HTERT RPE-1 (cell line): ENCODE data around the gene KRT33A.
"Not testable (repeated sequence)": the region's sequence is repeated elsewhere in the genome, so short reads cannot be mapped to it uniquely, and the experiment has no call there.

Experiments used
- in situ Hi-C: fragments of 300-500 bp; cut with MboI; formaldehyde crosslinking; loops from 4 replicates; pipeline ENCODE4 v1.14.3; 2020; ENCODE audit warnings: low sequenced_read_pairs

Gene KRT33A

DNA sequence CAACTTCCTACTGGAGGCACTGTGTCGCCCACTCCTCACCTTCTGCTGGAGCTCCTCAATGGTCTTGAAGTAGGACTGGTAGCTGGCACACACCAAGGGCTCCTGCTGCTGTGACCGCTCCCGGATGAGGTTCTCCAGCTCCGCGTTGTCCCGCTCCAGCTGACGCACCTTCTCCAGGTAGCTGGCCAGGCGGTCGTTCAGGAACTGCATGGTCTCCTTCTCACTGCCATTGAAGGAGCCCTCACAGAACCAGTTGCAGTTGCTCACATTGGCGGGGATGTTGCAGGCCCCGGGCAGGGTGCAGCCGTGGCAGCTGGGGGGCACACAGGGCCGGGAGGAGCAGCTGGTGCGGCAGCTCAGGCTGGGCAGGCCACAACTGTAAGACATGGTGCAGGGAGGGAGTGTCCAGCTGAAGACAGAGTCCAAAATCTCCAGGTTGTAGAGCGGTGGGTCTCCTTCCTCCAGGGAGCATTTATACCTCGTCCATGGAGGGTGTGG is at the start of gene KRT33A:
Gene KRT33A (minus strand): TSS at position 448 of the 498 bp plus-strand sequence. CDS start 61 bp downstream, at position 387.
- in situ Hi-C loops, result not testable (repeated sequence)

DNA sequence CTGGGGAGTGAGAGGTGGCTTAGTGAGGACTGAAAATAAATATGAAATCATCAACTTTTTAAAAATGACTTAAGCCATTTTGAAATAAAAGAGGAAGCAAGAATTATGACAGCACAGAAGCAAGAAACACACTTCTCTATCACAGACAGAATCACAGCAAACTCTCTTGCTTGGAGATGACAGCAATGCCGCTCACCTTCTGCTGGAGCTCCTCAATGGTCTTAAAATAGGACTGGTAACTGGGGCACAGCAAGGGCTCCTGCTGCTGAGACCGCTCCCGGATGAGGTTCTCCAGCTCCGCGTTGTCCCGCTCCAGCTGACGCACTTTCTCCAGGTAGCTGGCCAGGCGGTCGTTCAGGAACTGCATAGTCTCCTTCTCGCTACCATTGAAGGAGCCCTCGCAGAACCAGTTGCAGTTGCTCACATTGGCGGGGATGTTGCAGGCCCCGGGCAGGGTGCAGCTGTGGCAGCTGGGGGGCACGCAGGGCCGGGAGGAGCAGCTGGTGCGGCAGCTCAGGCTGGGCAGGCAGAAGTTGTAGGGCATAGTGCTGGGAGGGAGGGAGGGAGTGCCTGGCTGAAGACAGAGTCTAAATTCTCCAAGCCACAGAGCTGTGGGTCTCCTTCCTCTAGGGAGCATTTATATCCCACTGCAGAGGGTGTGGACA is 46.5 kb upstream of the KRT33A start, which contains the start of gene KRT31:
Gene KRT31 (minus strand): TSS at position 613 of the 665 bp plus-strand sequence. CDS start 69 bp downstream, at position 544.
- in situ Hi-C loops, result no loop called here

DNA sequence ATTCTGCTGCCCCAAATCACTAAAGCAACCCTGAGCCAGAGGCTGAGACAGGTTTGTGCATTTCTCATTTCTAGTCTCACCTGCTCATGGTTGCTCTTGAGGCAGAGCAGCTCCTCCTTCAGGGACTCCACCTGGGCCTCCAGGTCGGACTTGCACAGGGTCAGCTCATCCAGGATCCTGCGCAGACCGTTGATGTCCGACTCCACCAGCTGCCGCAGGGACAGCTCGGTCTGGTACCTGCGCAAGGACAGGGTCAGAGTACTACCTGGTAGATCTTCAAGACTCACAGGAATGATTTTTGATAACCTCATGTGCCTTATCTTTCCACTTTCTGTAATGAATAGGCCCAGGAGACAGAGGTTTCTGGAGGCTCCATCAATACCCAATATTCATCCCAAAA is 45.7 kb upstream of the KRT33A start:
- in situ Hi-C loops, result no loop called here

DNA sequence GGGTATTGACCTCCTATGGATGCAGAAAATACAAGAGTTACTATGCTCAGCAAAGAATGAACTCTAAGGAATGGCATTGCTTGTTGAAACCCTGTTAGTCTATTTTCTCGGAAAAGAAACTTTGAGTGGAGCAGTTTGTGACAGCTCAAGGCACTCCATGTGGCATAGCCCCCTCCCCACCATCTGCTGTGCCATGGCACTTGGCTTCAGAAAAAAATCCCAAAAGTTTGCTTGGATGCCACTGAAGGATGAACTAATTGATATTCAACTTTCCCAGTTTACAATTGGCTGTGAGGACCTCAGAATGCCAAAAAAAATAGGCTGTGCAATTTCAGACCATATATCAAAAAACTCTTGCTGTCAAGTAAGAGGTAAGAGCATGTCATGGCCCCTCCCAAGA is 45.0 kb upstream of the KRT33A start:
- in situ Hi-C loops, result no loop called here

DNA sequence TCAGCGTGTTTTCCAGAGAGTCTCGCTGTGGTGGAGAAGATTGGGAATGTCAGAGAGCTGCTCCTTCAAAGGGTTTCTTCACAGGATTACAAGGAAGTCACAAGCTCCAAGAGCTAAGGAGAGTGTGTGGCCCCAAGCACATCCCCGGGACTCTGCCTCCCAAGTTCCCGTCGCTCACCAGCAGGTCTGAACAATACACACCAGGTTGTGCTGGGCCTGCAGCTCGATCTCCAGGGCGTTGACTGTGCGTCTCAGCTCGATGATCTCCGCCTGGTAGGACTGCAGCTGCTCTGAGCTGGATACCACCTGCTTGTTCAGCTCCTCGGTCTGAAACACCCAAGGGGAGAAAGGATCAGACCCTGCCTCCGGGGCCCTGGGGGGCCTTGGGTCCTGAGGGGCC is 44.4 kb upstream of the KRT33A start:
- in situ Hi-C loops, result not testable (repeated sequence)

DNA sequence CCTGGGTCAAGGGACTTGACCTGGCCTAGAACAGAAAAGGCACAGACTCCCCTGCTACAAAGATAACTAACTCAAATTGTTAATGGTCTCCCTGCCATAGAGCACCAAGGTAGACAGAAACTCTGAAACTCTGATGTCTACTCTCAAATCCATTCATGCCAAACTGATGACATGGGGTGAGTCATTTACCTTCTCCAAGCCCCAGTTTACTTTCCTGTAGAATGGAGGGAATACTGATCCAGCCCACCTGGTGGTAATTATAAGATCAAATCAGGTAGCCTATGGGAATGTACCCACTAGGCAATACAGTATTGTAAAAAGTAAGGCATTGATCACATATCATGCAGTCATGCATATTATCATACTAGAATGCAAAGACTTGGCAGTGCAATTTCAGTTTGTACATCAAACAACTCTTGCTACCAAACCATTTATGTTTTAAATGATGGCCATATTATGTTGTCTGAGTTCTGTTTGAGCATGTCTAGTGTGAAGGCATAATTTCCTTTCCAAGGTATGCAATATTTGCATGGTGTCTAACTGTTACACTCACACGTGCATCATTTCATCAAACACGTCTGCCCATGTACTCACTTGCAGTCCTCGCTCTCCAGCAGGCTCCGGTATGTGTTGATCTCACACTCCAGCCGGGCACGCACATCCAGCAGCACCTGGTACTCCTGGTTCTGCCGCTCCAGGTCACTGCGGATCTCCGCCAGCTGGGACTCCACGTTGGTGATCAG is 43.8 kb upstream of the KRT33A start:
- in situ Hi-C loops, result no loop called here

DNA sequence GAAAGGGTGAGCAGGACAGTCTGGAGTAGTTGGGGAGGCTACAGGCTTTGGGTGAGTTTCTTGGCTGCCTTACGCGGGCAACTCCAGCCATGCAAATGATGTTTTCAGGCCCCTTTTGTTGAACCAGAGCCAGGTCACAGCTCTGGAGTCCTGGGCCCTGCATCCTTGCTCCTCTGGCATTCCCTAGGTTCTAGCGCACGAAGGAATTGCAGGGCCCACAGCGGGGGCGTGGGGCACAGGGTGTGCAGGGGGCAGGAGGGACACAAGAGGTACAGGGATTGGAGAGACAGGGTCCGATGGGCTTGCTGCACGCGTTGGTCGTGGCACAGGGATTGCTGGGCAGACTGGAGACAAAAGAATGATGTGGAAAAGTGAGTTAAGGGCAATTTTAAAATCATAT is 43.2 kb upstream of the KRT33A start:
- in situ Hi-C loops, result no loop called here

DNA sequence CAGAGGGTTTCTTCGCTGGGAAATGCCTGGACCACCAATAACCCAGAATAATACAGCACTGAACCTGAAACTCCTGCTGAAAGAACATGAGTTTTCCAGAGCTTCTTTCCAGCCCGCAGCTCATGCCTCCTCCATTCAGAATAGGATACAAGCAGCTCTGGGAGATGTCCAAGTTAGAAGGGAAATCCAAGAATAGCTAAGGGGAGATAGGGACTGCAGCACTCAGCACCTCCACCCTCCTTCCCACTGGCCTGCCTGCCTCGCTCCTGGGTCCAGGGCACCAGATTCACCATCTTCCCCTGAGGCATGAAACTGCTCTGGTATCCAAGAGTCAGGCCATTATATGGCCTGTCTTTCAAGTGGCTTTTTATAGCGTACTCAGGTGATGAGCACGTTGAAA is 42.7 kb upstream of the KRT33A start:
- in situ Hi-C loops, result no loop called here

DNA sequence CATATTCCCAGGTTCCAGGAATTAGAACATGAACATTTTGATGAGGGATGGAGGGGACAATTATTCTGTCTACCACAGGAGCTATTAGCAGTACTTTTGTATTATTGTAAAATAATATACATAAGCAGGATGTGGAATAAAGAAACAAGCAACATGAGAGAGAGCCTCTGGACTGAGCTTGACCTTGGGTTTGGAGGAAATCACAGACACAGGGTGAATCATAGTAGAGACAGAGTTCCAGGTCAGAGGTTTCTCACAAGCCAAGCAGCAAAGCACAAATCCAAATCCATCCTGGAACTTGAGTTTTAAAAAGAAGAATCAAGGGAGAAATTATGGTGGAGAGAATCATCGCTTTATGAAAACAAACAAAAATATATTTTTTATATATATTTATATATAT is 41.6 kb upstream of the KRT33A start:
- in situ Hi-C loops, result no loop called here

DNA sequence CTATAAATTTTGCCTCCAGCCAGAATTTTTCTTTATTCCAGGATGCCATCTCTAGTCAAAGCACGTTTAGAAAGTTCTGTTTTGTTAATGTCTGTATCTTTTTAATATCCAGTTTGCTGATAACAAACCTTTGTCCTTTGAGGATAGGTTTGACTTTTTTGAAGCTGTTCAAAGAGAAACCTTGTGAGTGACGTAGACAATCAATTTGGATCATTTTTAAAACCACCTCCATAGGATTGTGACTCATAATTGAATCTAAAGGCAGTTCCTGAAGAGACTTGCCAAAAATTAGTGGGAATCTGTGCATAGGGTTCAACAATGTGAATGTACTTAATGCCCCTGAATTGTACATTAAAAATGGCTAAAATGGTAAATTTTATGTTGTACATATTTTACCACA is 40.9 kb upstream of the KRT33A start:
- in situ Hi-C loops, result no loop called here

DNA sequence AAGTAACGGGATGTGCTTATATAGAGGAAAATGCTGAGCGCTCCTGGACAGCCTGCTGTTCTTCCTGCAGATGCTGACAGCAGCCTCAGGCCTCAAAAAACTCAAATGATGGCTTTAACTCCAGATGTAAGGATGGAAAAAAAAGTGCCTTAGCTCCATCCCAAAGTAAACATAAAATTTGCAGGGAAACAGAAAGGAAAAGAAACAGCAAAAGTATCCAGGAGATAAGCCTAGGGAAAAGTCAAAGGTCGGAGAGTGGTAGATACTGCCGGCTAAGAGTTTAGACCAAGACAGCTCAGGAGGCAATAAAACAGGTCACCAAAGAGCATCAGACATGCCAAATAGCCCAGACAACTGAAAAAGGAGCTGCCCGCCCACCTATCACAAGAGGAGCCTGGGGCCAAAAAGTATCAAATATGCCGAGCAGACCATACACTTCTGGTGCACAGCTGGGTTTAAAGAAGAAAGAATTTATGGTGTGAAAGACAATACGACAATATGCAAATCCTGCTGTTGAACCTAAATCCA is 39.8 kb upstream of the KRT33A start:
- in situ Hi-C loops, result no loop called here

DNA sequence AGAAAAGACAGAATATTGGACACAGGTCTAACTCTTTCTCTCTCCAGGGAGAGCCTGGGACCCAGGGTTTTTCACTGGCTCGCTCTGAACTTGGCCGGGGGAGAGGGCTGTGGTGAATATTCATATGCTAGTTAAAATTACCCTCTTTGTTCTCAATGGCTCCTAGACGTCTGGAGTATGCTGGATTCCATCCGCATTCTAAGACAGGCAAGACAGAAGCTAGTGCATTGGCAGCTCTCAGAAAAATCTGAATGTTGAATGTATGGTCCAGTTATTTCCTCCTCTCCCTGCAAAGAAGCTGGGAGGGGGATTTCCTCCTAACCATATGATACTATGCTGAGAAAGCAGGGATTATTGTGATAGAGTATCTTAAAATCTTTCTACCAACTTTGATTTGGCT is 37.0 kb upstream of the KRT33A start:
- in situ Hi-C loops, result no loop called here

DNA sequence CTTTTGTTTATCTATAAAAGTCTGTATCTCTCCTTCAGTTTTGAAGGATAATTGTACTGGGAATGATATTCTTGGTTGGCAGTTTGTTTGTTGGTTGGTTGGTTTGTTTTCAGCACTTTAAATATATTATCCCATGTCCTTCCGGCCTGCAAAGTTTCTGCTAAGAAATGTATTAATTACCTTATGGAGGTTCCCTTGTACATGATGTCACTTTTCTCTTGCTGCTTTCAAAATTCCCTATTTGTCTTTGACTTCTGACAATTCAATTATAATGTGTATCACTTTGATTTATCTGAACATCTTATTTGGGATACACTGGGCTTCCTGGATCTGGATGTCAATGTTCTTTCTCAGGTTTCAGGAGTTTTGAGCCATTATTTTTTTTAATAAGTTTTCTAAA is 35.6 kb upstream of the KRT33A start:
- in situ Hi-C loops, result no loop called here

DNA sequence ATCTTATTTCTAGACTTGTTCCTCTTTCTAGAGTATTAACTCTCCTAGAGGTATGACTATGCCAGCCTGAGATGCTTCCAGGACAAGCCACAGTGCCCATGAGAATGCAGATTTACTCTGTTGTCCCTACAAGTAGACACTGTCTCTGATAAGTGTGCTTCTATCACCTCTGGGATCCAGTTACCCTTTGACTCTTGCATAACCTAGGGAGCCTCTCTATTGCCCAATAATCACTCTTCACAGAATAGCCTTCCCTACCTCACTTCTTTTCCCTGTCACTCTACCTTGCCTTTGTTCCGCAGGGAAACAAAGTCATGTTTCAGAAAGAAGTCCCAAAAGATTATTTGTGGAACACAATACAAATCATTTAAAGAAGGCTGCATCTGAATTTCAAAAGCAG is 33.1 kb upstream of the KRT33A start:
- in situ Hi-C loops, result no loop called here

DNA sequence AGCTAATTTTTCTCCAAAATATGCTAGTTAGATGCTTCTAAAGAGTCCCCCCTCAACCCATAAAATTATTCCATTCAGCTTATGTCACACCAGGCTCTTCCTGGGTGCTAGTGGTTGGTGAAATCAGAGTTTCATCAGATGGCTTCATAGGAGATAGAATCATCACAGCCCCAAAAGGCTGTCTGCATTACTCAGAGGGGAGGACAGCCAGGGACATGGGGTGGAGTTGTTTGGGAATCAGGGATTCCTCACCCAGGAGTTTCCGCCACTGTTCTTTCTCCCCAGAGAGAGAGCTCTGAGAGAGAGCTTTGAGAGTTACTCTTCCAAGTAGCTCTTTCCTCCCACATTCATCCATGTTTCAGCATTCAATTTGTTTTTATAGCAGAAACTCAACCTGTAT is 31.8 kb upstream of the KRT33A start:
- in situ Hi-C loops, result no loop called here

DNA sequence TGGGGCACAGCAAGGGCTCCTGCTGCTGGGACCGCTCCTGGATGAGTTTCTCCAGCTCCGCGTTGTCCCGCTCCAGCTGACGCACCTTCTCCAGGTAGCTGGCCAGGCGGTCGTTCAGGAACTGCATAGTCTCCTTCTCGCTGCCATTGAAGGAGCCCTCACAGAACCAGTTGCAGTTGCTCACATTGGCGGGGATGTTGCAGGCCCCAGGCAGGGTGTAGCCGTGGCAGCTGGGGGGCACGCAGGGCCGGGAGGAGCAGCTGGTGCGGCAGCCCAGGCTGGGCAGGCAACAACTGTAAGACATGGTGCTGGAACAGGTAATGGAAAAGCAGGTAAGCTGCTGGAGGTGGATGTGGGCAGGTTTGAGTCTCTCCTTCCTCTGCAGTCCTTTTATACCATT is 31.3 kb upstream of the KRT33A start, which contains the start of gene KRT34:
Gene KRT34 (minus strand): TSS at position 364 of the 400 bp plus-strand sequence. CDS start 60 bp downstream, at position 304.
- in situ Hi-C loops, result not testable (repeated sequence)

DNA sequence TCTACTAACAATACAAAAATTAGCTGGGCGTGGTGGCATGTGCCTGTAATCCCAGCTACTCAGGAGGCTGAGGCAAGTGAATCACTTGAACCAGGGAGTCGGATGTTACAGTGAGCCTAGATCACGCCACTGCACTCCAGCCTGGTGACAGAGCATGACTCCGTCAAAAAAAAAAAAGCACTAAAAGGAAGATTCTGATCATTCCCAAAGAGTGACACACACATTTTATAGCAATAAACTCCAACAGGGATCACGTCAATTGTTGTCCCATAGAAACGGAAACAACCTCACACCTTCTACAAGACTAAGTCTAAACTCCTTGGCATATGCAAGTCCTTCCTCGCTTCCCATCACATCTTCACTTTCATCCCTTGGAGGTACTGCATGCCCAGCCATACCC is 29.5 kb upstream of the KRT33A start:
- in situ Hi-C loops, result not testable (repeated sequence)

DNA sequence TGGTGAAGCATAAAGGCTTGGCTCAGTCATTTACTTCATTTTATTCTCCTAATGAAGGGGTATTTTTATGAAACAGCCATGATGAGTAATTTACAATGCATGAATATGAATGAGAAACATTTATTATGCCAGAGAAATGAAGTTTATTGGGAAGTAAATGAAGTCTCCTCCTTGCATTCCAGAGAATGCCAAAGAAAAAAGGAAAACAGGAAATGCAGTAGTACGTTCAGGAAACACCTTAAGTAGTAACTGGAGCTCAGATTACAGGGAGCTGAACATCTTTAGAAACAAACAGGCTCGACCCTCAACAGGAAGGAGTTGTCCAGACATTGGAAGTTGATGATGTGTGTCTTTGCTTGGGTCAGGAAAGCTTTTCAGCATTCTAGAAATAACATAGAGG is 26.9 kb upstream of the KRT33A start:
- in situ Hi-C loops, result no loop called here

DNA sequence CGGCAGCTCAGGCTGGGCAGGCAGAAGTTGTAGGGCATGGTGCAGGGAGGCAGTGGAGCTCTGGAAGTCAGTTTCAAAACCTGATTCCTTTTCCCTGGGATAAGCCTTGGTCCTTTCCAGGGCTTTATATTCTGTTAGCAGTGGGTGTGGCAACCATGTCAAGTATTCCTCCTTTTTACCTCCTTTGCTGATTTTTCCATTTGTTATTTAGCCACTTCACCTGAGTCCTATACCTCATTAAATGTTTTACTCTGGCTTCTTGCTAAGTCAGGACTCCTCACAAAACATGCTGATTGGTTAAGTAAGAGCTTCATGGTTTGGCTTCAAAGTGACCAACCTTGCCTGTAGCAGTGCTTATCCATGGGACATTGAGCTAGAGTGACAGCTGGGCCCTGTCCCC is 19.1 kb upstream of the KRT33A start, which contains the start of gene KRT33B:
Gene KRT33B (minus strand): TSS at position 101 of the 400 bp plus-strand sequence. CDS start 63 bp downstream, at position 38.
- in situ Hi-C loops, result no loop called here

DNA sequence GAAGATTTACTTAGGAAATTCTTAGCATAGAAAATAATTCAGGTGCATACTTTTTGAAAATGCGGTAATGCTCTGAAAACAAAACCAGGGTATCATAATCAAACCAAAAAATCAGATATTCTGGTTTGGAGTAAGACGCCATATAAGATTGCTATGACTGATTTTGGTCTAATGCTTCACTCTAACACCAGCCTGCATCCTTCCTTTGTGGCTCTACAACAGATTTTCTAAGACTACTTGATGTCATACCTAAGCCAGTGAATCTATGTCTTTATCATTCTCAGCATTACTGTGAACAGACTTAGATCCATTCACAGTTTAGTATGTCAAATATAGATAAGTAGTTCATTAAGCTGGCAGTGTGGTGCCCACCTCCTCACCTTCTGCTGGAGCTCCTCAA is 18.4 kb upstream of the KRT33A start:
- in situ Hi-C loops, result no loop called here

DNA sequence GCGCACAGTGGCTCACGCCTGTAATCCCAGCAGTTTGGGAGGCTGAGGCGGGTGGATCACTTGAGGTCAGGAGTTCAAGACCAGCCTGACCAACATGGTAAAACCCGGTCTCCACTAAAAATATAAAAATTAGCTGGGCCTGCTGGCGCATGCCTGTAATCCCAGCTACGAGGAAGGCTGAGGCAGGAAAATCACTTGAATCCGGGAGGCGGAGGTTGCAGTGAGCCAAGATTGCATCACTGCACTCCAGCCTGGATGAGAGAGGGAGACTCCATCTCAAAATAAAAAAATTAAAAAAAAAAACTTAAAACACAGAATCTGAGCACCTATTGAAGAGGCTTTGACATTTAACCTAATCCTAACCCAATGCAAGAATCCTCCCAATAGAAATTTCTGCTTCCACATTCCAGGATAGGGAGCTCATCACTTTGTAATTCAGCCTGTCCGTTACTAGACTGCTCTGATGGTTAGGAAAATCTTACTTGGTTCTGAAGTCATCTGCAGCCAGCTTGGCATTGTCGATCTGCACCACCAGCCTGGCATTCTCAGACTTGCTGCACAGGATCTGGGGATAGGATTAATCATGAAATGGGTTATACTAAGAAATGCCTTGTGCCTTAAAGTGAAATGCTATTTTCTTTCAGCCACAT is 16.9 kb upstream of the KRT33A start:
- in situ Hi-C loops, result no loop called here
